Stimulated activated CD4-positive, alpha-beta T cell treated with anti-CD3 and anti-CD28 coated beads, Interleukin-15, amount 100 ng/mL, for 1 hour (primary cell): ENCODE data around the gene HIF1A.
"Not testable (repeated sequence)": the region's sequence is repeated elsewhere in the genome, so short reads cannot be mapped to it uniquely, and the experiment has no call there.

Source experiments
- DNase-seq, 2 donors: peaks; one replicate each; pipeline ENCODE4 v3.0.0-alpha.2; 2020; ENCODE audit warnings: low read depth in 1 of 2, low spot score in 1 of 2

Gene HIF1A

GRCh38 chr14:61746346-61746745 lies 51.0 kb downstream of the HIF1A start:
- DNase-seq = not testable (repeated sequence)

- DNase-seq = no peak
These were observed 51.6 kb downstream of the HIF1A start for GRCh38 chr14:61746881-61747280.

- no peak for DNase-seq
These were observed 52.0 kb downstream of the HIF1A start for GRCh38 chr14:61747342-61747741.

GRCh38 chr14:61749264-61749663 lies 54.0 kb downstream of the HIF1A start:
- no peak for DNase-seq

- no peak for DNase-seq
These were observed 54.6 kb downstream of the HIF1A start for GRCh38 chr14:61749867-61750266.

- peak; percentile 51 to 57 for DNase-seq
These were observed 55.6 kb downstream of the HIF1A start for GRCh38 chr14:61750708-61751474.

- no peak for DNase-seq
These were observed 56.2 kb downstream of the HIF1A start for GRCh38 chr14:61751475-61751989.

GRCh38 chr14:61752626-61753025 lies 57.3 kb downstream of the HIF1A start:
- no peak for DNase-seq

GRCh38 chr14:61753631-61754030 lies 58.3 kb downstream of the HIF1A start:
- DNase-seq = no peak

- DNase-seq = no peak
These were observed 59.5 kb downstream of the HIF1A start for GRCh38 chr14:61754627-61755381.

GRCh38 chr14:61755382-61755742 lies 60.0 kb downstream of the HIF1A start:
- DNase-seq = not testable (repeated sequence)

- no peak for DNase-seq
These were observed 60.8 kb downstream of the HIF1A start for GRCh38 chr14:61756135-61756534.

GRCh38 chr14:61759878-61760277 lies 64.6 kb downstream of the HIF1A start:
- no peak for DNase-seq

- DNase-seq = no peak
These were observed 66.2 kb downstream of the HIF1A start for GRCh38 chr14:61761557-61761956.

GRCh38 chr14:61761959-61762786 lies 66.9 kb downstream of the HIF1A start, which contains the start of gene SNAPC1:
SNAPC1 (plus strand) TSS chr14:61762420; CDS start chr14:61762461, 41 bp downstream.
- DNase-seq = peak; percentile 92

- no peak for DNase-seq
These were observed 69.2 kb downstream of the HIF1A start for GRCh38 chr14:61764342-61765122.

GRCh38 chr14:61765225-61765943 lies 70.1 kb downstream of the HIF1A start:
- no peak for DNase-seq

GRCh38 chr14:61766151-61766550 lies 70.8 kb downstream of the HIF1A start:
- no peak for DNase-seq

- DNase-seq = no peak
These were observed 72.9 kb downstream of the HIF1A start for GRCh38 chr14:61768240-61768639.

GRCh38 chr14:61769893-61770292 lies 74.6 kb downstream of the HIF1A start:
- DNase-seq = no peak
